Urinary bladder (tissue), 4 donors: ENCODE results near the gene PTPN12. TPM values are rescaled to one million over a fixed set of nuclear protein-coding genes. Genes with fewer than 3 reads are reported as not detected.

Experiments
- DNase-seq: peaks from one replicate; pipeline ENCODE4 v3.0.0-alpha.2; 2015; ENCODE audit errors: extremely low spot score
- H3K27ac ChIP-seq: one replicate; pipeline ENCODE4 v1.5.1; 2013; ENCODE audit warnings: low read depth, mild to moderate bottlenecking, moderate library complexity
- H3K36me3 ChIP-seq: one replicate; pipeline ENCODE4 v1.6.1; 2013; ENCODE audit warnings: mild to moderate bottlenecking, moderate library complexity; ENCODE audit not compliant: insufficient read depth
- H3K4me1 ChIP-seq: one replicate; pipeline ENCODE4 v1.6.1; 2013; ENCODE audit warnings: mild to moderate bottlenecking, moderate library complexity; ENCODE audit not compliant: insufficient read depth
- H3K4me3 ChIP-seq: one replicate; pipeline ENCODE4 v1.5.1; 2013; ENCODE audit warnings: low read depth, low read length
- WGBS: extraction: QIAGEN DNeasy Blood & Tissue Kit; methylation state at CpG from one replicate; pipeline ENCODE4 v1.1.7; 2013; 5-methylcytosine and 5-hydroxymethylcytosine counted together
- polyA plus RNA-seq: library from polyadenylated mRNA; stranded (reverse); fragments of 200-250 nt; gene quantifications from one replicate; pipeline ENCODE4 v1.2.3, GENCODE V29; 2013
- total RNA-seq: library from RNA; depleted of rRNA; stranded (reverse); fragments of >200 nt; gene quantifications from one replicate; pipeline ENCODE4 v1.2.3, GENCODE V29; 2014
- donor health status: healthy with polysubstance abuse.
- donor health status: healthy.

Gene PTPN12
- total and polyA plus RNA-seq, 2 donors, result 54.7 to 136 TPM

DNA sequence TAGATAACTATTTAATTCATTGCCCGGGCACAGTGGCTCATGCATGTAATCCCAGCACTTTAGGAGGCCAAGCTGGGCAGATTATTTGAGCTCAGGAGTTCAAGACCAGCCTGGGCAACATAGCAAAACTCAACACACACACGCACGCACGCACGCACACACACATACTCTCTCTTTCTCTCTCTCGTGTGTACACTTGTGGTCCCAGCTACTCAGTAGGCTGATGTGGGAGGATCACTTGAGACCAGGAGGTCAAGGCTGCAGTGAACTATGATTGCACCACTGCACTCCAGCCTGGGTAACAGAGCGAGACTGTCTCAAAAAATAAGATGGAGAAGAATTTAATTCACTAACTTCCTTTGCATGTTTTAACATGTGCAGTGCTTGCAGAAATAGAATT, 38.1 kb downstream of the PTPN12 start:
- H3K4me1 ChIP-seq, result no peaks in the 10 kb centered on the region
- no peaks in the 10 kb centered on the region for H3K36me3 ChIP-seq
- H3K4me3 ChIP-seq, result no peak overlapping the region
- 83% methylated on average over 7 of the region's 7 CpGs for WGBS
- no peak overlapping the region for H3K27ac ChIP-seq
- DNase-seq, result no peak

DNA sequence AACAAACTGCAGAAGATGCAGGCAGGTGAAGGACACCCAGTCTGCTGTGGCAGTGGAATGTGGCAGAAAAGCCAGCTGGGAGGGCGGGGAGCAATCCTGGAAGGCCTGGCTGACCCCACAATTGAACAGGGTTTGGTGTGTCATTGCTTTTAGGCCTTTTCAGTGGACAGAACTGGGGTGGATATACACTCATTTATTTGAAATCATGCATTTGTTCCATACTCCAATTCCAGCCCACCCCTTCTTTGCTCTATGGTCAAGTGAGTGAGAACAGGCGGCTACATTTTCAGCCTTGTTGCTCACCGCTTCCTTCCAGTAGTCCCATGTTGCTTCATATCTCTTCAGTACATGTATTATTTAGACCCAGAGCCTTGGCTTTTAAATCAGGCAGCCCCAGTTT, 39.8 kb downstream of the PTPN12 start:
- no peak for DNase-seq
- H3K4me3 ChIP-seq, result no peak overlapping the region
- H3K27ac ChIP-seq, result no peak overlapping the region
- H3K36me3 ChIP-seq, result no peaks in the 10 kb centered on the region
- WGBS, result 97% methylated on average over 3 of the region's 3 CpGs
- H3K4me1 ChIP-seq, result no peaks in the 10 kb centered on the region

DNA sequence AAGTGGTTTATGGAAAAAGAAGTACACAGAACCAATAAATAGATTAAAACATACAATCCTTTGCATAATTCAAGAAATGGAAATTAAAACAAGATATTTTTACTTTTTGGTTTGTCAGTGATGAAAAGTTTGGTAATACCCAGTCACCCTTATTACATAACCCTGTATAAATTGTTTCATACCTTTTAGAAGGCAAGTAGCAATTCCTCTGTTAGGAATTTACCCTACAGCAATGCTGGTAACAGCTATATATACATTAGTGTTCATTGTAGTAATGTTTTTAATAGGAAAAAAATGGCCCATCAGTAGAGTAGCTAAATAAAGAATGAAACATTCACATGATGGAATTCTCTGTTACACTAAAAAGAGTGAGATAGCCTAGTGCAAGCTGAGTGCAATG, 42.7 kb downstream of the PTPN12 start:
- DNase-seq, result no peak
- no peak overlapping the region for H3K4me3 ChIP-seq
- H3K36me3 ChIP-seq, result no peaks in the 10 kb centered on the region
- no peak overlapping the region for H3K27ac ChIP-seq
- no peaks in the 10 kb centered on the region for H3K4me1 ChIP-seq

DNA sequence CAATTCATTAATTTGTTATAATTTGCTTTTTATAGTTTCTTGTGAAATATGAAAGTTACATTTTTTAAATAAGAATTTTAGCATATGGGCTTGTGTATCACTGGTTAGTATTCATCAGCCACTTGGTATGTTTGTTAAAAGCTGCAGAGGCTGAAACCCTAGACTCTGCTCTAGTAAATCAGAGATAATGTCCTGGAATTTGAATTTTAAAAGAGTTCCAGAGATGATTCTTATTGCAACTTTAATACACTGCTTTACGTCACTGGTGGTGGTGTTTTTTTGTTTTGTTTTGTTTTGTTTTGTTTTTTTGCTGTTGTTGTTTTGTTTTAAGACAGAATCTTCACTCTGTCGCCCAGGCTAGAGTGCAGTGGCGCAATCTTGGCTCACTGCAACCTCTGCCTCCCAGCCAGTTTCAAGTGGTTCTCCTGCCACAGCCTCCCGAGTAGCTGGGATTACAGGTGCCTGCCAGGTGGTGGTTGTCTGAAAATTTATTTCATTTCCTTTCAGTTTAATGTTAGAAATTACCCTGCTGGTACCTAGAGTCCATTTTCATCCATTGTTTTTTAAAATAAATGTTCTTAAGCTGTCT, 43.8 kb downstream of the PTPN12 start:
- no peaks in the 10 kb centered on the region for H3K36me3 ChIP-seq
- H3K27ac ChIP-seq, result no peak overlapping the region
- H3K4me1 ChIP-seq, result no peaks in the 10 kb centered on the region
- no peak overlapping the region for H3K4me3 ChIP-seq
- 71% methylated on average over 4 of the region's 4 CpGs for WGBS
- no peak for DNase-seq

DNA sequence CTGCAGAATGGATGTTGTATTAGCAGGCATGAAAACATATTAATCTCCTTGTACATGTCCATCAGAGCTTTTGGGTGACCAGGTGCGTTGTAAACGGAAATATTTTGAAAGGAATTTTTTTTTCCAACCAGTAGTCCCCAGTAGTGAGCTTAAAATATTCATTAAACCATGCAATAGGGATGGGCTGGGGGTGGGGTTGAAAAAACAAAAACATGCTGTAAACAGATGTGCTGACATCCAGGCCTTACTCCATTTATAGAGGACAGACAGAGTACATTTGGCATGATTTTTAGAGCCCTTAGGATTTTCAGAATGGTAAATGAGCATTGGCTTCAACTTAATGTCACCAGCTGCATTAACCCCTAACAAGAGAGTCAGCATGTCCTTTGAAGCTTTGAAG, 50.2 kb downstream of the PTPN12 start:
- Histone ChIP-seq H3K4me3 (no peak overlapping the region), H3K36me3 (peaks cover 4% of the 10 kb centered on the region), H3K4me1 (no peaks in the 10 kb centered on the region), H3K27ac (no peak overlapping the region)
- WGBS, result 82% methylated on average over 2 of the region's 2 CpGs
- no peak for DNase-seq

DNA sequence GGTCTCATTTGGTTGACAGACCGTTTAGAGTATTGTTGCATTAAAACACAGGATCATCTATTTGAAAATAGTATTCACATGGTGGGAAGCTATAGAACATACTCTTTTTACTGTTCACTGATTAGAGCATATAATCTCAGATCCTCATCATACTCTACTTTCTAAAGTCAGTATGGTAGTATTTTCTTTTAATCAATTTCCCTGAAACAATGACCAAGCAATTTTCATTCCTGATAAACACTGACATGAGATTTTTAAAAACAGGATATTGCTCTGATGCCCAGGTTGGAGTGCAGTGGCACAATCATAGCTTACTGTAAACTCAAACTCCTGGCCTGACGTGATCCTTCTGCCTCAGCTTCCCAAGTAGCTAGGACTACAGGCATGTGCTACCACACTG, 63.9 kb downstream of the PTPN12 start:
- WGBS, result 82% methylated on average over 2 of the region's 2 CpGs

DNA sequence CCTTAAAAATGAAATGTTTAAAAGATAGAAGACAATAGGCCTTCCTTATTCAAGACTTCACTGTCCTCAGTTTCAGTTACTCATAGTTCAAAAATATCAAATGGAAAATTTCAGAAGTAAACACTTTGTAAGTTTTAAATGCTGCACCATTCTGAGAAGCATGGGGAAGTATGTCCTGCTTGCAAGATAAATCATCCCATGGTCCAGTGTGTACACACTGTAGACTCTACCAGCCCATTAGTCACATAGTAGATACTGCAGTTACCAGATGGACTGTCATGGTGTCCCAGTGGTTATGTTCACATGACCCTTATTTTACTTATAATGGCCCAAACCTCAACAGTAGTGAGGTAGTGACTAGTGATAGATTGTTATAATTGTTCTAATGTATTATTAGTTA, 69.5 kb downstream of the PTPN12 start:
- no peaks in the 10 kb centered on the region for H3K4me1 ChIP-seq
- no peak for DNase-seq
- no peak overlapping the region for H3K4me3 ChIP-seq
- H3K27ac ChIP-seq, result no peak overlapping the region
- peaks cover 1% of the 10 kb centered on the region for H3K36me3 ChIP-seq

More for the DNA sequence above, 63.9 kb downstream of the PTPN12 start:
- no peak overlapping the region for H3K4me3 ChIP-seq
- no peaks in the 10 kb centered on the region for H3K4me1 ChIP-seq
- H3K36me3 ChIP-seq, result no peaks in the 10 kb centered on the region
- no peak for DNase-seq
- no peak overlapping the region for H3K27ac ChIP-seq

DNA sequence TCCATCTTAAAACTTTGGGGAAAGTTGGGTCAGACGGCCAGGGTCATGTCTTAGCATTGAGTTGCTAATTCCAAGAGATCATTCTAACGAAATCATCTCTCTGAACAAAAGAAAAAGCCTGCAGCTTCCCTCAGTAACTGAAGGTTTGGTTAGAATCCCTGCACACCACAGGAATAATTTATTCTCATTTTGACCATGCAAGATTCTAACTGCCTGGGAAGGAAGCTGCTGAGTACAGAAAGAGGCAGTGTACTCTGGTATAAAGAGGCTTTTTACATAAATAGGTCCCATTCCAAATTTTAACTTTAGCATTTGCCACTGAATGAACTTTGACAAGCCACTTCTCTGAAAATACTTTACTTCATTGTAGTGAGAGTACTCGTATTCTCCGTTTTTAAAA, 82.2 kb downstream of the PTPN12 start:
- WGBS, result 84% methylated on average over 4 of the region's 4 CpGs
- Histone ChIP-seq H3K27ac (no peak overlapping the region), H3K36me3 (peaks cover 7% of the 10 kb centered on the region), H3K4me3 (no peak overlapping the region), H3K4me1 (peaks cover 2% of the 10 kb centered on the region)
- DNase-seq, result no peak

DNA sequence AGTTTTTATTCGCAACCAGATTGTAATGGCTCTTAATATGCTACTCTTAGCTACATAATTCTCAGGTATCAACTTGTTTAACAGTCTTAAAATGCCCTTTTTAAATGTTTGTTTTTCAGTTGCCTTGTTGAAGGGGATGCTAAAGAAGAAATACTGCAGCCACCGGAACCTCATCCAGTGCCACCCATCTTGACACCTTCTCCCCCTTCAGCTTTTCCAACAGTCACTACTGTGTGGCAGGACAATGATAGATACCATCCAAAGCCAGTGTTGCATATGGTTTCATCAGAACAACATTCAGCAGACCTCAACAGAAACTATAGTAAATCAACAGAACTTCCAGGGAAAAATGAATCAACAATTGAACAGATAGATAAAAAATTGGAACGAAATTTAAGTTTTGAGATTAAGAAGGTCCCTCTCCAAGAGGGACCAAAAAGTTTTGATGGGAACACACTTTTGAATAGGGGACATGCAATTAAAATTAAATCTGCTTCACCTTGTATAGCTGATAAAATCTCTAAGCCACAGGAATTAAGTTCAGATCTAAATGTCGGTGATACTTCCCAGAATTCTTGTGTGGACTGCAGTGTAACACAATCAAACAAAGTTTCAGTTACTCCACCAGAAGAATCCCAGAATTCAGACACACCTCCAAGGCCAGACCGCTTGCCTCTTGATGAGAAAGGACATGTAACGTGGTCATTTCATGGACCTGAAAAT, 89.7 kb downstream of the PTPN12 start:
- WGBS, result 91% methylated on average over 6 of the region's 6 CpGs

DNA sequence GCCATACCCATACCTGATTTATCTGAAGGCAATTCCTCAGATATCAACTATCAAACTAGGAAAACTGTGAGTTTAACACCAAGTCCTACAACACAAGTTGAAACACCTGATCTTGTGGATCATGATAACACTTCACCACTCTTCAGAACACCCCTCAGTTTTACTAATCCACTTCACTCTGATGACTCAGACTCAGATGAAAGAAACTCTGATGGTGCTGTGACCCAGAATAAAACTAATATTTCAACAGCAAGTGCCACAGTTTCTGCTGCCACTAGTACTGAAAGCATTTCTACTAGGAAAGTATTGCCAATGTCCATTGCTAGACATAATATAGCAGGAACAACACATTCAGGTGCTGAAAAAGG, 90.2 kb downstream of the PTPN12 start:
- no peaks in the 10 kb centered on the region for H3K4me1 ChIP-seq
- no peak overlapping the region for H3K27ac ChIP-seq
- no peak overlapping the region for H3K4me3 ChIP-seq
- H3K36me3 ChIP-seq, result peaks cover 8% of the 10 kb centered on the region
- DNase-seq, result no peak

More for the DNA sequence above, 89.7 kb downstream of the PTPN12 start:
- Histone ChIP-seq H3K27ac (no peak overlapping the region), H3K4me1 (no peaks in the 10 kb centered on the region), H3K4me3 (no peak overlapping the region), H3K36me3 (peaks cover 8% of the 10 kb centered on the region)
- no peak for DNase-seq

DNA sequence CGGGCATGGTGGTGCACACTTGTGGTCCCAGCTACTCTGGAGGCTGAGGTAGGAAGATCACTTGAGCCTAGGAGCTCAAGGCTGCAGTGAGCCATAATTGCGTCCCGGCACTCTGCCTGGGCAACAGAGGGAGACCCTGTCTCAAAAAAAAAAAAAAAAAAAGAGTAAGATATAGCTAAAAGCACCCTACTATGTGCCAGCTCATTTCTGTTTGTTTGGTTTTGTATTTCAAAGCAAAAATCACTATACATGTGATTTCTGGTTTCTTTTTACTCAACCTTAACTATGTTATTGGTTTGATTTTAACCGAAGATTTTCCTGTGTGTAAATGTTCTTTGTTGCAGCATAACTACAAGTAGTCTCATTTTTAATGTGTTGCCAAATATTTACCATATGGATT, 92.7 kb downstream of the PTPN12 start:
- no peak for DNase-seq
- 95% methylated on average over 4 of the region's 4 CpGs for WGBS
- Histone ChIP-seq H3K27ac (no peak overlapping the region), H3K4me1 (no peaks in the 10 kb centered on the region), H3K36me3 (peaks cover 8% of the 10 kb centered on the region), H3K4me3 (no peak overlapping the region)

DNA sequence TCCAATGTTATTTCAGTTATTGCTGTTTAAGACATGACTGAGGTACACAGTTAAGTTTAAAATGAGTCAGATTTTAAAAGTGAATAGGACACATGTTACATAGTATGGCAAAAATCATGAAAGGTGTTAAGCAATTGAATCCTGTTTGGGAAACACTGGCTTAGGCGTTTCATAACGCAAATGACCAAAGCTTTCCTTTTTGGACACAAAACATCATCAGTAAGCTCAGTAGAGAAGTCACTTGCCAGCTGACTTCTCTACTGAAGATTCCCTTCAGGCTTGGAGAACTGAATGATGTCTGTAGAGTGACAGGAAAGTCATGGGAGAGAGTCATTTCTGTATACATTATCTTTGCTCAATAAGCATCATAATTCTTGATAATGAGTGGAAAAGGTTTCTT, 94.7 kb downstream of the PTPN12 start:
- peaks cover 8% of the 10 kb centered on the region for H3K36me3 ChIP-seq
- 76% methylated on average over 2 of the region's 2 CpGs for WGBS
- DNase-seq, result no peak
- H3K27ac ChIP-seq, result no peak overlapping the region
- H3K4me1 ChIP-seq, result no peaks in the 10 kb centered on the region
- H3K4me3 ChIP-seq, result no peak overlapping the region

DNA sequence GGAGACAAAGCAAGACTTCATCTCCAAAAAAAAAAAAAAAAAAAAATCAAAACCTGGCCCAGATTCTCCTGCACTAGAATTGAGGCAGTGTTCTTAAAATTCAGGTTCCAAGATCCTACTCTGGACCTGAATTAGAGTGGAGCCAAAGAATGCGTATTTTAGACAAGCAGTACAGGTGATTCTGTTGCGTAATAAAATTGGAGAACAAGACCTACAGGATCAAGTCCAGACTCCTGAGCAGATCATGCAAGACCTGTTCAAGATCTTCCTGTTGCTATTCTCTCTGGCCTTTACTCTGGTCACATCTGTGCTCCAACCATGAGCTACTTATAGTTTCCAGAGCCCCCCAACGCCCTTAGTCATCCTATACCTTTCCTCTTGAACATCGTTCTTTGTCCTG, 107.7 kb downstream of the PTPN12 start:
- H3K4me1 ChIP-seq, result no peaks in the 10 kb centered on the region
- DNase-seq, result no peak
- H3K27ac ChIP-seq, result no peak overlapping the region
- H3K4me3 ChIP-seq, result no peak overlapping the region
- WGBS, result 81% methylated on average over 4 of the region's 4 CpGs
- peaks cover 3% of the 10 kb centered on the region for H3K36me3 ChIP-seq

DNA sequence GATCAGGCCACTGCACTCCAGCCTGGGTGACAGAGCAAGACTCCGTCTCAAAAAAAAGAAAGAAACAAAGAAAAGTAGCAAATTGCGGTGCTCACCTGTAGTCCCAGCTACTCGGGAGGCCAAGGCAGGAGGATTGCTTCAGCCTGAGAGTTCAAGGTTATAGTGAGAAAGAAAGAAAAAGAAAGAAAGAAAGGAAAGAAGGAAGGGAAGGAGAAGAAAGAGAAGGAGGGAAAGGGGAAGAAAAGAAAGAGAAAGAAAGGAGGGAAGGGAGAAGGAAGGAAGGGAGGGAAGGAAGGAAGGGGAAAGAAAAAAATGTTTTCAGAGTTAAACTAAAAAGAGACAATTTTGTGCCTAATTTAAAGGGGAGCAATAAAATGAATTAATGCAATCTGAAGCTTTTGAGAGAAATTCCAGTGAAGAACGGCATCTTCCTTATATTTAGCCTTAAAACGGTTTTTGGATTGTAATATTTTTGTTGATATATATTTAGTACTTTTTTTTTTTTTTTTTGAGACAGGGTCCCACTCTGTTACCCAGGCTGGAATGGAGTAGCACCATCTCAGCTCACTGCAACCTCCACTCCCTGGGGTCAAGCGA, 111.7 kb downstream of the PTPN12 start:
- Histone ChIP-seq H3K4me3 (no peak overlapping the region), H3K36me3 (peaks cover 3% of the 10 kb centered on the region), H3K4me1 (no peaks in the 10 kb centered on the region), H3K27ac (no peak overlapping the region)
- 95% methylated on average over 6 of the region's 6 CpGs for WGBS
- DNase-seq, result no peak
